GM18499 (cell line): ENCODE measurements around the gene TNFRSF4.
"Not testable (repeated sequence)": the region's sequence is repeated elsewhere in the genome, so short reads cannot be mapped to it uniquely, and the experiment has no call there.

Source experiments
- ATAC-seq: cut with Tn5 transposase; IDR thresholded peaks from one replicate; pipeline ENCODE4 v1.9.1; 2021; ENCODE audit warnings: moderate number of reproducible peaks; ENCODE audit not compliant: insufficient read depth, unreplicated experiment

The TNFRSF4 gene

DNA sequence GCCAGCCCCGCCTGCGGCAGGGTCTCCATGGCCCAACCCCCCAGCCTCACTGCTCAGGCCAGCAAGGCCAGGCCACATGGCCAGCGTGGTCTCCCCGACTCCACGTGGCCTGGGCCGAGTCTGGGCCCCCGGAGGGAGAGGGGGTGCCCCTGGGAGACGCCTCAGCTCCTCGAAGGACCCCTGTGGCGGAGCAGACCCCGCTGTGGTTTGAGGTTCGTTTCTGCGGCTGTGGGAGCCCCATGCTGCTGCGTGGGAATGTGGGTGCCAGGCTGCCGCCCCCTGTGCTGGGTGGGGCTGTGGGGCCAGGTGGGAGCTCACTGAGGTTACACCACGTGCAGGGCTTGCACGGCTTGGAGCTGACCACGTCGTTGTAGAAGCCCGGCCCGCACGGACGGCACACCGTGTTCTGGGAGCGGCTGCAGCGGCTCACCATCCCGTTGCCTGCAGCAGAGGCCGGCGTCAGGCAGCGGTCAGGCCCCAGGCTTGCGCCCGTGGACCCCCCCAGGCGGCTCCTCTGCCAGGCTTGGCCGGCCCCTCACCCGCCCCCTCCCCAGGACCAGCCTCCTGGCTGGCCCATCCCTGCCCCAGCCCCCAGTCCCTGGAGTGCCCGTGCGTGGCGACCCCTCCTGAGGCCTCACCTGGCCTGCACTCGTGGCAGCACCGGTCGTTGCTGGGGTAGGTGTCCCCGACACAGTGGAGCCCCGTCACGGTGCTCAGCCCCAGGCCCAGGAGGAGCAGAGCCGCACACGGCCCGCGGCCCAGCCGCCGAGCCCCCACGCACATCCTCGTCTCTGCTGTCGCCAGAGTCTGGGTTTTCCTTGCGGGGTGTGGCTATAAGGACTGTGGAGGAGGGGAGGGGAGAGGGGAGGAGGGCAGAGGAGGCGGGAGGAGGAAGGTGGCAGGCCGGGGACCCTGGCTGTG is at the start of gene TNFRSF4:
TSS of gene TNFRSF4 (minus strand) at position 809 of the 921 bp plus-strand sequence. CDS start at position 783, 26 bp downstream.
- no peak for ATAC-seq

DNA sequence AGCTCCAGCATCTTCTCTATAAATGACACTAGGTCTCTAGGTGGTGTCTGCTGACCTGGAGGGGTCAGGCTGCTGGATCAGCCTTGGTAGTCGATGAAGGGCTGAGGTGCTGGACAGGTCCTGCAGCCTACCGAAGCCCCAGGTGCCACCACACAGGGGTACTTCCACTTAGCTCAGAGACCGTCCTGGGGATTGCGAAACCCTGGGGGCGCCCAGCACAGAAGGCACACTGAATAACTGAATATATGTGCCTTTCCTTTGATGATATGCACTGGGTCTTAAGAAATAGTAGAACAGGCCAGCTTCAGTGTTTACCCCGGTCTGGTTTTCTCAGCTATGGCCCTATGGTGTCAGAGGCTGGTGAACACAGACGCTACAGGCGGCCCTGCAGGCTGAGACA is 48.8 kb upstream of the TNFRSF4 start:
- no peak for ATAC-seq

DNA sequence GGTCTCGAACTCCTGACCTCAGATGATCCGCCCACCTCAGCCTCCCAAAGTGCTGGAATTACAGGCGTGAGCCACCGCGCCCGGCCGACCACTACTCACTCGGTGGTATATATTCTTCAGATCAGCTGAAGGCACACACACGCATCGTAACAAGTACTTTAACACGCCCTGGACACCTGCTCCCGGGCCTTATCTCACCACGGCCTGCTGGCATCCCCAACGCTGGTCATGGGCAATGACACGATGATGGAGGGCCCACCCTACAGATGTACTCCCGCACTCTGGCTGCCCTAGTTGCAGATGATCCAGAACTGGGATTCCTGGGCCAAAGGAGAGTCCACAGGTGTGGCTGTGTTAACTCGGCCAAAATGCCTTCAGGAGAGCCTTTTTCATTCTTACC is 48.1 kb upstream of the TNFRSF4 start:
- ATAC-seq = no peak

DNA sequence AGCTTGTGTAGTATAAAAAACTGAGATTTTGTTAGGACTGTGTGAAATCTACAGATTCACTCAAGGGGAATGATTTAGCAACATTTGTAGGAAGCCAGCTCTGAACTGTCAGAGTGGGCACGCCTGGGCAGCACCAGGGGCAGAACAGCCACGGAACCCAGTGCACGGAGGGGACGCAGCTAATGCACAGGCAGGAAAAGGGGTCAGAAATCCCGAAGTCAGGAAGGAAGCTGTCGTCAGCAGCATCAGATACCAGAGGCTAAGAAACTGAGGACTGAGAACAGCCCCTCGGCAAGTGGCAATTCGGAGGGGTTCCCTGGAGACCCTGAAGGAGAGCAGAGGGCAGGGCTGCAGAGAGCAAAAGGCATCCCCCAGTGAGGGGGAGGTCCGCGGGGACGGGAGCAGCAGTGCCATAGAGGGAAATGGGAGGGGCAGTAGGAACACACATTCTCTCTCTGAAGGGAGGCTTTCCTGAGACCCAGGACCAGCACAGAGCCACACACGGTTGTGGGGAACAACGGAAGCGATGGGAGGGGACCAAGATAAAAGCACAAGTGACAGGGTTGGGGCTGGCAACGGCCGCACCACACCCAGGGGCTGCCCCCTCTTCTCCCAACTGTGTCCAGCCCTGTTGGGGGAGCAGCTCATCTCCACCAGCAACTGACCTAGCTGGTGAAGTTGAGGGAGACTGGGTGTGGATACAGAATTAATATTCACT is 47.0 kb upstream of the TNFRSF4 start:
- no peak for ATAC-seq

DNA sequence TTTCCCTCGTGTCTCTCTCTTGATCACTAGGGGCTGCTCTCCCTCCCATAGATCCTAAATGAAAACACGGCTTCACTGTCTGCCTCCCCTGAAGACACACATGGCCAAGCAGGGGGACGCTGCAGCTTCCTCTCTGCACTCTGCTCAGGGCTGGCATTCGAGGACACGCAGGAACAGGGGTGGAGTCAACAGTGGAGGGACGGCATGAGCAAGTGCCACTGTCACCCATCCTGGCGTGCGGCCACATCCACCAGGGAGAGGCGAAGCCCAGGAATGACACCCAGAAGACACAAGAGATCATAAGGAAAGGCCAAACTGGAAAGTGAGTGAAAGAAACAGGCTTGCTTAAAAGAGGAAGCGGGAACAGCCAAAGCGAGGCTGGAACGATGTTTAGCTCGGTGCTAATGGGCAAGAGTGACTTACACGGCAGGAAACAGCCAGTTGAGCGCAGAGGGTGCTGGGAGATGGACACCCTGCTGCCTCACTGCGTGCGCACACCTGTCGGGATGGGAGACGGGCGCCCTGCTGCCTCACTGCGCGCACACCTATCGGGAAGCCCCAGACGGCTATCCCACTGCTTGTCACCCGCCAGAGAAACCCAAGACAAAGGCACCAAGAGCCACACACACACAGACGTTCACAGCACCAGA is 46.1 kb upstream of the TNFRSF4 start:
- no peak for ATAC-seq

DNA sequence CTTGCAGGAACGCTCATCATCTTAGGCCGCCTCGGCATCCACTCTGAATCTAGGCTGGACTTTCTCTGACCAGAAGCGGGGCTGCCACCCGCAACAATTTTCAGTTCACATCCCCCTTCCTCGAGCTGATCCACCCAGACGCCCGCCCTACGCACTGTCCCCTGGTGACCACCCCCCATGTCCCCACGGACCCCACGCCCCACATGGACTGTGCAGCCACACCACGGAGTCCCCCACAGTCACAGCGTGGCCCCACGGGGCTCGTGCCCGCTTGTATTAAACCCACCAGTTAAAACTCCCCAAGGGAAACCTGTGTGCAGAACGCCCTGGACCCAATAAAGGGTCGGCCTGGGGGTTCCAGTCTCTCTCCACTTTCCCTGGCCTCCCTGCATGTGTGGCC is 45.6 kb upstream of the TNFRSF4 start:
- ATAC-seq = no peak

DNA sequence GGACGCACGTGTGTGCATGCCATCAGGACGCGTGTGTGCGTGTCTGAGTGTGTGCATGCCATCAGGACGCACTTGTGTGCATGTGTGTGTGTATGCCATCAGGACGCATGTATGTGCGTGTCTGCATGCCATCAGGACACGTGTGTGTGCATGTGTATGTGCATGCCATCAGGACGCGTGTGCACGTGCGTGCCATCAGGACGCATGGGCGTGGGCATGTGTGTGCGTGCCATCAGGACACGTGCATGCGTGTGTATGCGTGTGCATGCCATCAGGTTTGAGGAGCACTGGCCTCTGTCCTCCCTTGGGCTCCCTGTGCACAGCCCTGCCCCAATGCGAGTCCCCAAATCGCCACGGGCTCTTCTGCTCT is 45.2 kb upstream of the TNFRSF4 start:
- ATAC-seq = no peak

DNA sequence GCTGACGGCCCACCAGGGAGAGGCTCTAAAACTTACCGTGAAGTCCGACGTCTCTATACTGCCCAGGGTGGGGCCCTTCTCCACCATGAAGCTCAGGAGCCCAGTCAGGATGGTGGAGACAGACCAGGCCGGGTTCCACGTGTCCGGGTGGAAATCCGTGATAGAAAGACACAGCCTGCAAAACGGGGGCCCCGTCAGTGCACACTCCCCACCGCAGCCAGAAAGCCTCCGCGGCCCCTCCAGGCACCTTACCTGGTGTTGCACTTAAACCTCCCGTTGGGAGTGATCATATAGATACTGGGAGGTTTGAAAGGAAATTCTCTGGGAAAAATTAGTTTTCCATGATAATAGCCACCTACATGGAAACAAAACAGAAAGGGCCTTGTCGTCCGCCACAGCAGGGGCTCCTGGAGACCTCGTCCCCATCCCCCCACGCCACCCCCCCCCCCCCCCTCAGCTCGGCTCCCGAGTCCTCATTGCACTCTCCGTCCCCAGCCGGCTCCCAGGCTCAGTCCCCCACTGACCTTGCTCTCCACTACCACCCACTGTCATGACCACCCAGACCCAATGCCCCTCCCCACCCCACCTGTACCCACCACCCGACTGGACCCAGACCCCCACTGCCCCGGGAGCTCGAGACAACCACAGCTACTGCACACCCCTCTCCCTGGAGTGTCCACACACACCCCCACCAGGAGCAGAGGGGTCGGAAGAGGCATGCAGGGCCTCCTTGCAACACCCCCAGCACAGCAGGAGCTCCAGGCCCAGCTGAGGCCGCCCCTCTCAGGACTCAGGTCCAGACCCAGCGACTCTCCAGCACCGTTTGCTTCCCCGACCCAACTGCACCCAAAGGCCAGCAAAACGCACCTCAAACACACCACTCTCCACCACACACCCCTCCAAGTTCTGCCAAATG is 43.3 kb upstream of the TNFRSF4 start:
- ATAC-seq = no peak

DNA sequence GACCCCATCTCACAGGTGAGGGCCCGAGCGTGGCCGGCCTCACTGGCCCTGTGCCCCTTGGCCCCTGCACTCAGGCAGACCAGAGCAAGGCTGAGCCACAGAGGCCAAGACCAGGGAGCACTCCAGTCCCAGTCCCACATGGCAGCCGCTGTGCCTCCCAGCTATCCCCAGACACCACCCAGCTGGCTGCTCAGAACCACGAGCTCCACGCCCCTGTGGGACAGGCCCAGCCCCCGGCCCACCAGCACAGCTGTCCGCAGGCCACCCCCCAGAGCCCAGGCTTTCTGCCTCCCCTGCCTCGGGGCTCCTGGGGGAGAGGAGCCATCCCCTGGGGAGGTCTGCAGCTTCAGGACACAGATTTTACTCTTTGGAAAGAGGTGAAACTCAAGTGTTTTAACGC is 41.7 kb upstream of the TNFRSF4 start:
- ATAC-seq = no peak

DNA sequence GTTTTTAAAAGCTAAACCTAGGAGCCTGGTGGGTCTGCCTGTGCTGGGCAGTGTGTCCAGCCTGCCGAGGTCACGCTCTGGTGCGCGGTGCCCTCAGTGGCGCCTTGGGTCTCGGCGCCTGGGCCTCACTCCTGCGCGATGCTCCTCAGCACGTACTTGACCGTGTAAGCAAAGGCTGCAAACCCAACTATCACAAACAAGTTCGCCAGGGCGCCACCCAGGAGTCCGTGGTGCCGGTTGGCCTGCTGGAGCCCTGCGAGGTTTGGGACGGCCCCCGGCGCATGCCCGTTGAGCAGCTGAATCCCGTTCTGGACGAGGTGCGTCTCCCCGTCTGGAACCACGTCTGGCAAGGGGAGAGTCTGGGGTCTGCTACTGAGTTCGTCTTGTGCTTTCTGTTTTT is 41.1 kb upstream of the TNFRSF4 start:
- ATAC-seq = no peak

DNA sequence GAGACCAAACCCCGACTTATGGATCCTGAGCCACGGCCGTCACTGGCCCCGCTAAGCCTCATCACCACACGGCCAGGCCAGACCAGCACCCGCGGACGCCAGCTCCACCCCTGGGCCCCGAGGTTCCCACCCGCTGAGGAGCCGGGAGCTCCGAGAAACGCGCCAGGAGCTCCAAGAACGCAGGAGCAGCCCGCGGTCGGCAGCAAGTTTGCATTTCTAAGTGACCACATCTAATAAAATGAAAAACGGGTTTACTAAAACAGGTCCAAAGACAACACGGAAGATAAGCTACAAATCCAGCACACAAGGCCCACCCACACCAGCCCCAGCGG is 40.7 kb upstream of the TNFRSF4 start:
- no peak for ATAC-seq

DNA sequence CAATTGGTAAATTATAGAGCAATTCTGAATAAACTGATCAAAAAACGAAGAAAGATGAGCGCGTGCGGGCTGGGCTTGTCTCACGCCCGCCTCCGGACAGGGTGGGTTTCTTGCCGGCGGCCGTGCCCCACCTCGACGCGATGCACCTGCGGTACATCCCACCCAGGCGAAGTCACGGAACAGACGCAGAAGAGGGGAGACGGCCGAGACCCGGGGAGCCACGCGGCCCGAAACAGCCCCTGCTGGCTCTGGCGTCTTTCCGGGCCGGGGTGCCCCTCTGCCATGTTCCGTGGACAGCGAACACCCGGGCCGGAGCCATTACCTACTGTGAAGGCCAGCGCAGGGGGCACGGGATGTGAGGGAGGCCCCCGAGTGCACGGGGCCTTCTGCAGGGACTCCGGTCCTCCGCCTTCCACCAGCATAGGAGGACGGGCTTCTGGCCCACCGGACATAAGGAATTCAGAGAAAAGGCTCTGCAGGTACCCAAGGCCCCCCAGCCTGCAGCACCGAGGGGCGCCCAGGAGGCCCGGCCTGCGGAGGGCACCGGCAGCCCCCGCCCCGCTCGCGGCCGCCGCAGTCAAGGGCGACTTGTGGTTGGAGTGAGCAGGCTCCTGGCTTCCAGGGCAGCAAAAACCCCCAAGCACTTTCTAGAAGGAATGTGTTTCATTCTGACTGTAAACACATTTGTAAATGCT is 40.2 kb upstream of the TNFRSF4 start:
- ATAC-seq = no peak

DNA sequence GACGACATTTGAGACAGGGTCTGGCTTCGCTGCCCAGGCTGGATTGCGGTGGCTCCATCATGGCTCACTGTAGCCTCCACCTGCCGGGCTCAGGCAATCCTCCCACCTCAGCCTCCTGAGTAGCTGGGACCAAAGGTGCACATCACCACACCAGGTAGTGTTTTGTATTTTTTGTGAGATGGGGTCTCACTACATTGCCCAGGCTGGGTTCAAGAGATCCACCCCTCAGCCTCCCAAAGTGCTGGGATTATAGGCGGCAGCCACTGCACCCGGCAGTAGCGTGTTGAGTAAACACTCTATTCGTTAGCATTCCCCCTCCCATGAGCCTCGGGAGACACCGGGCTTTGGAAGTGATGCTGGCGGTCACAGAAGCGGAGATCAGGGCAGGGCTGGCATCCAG is 39.4 kb upstream of the TNFRSF4 start:
- ATAC-seq = no peak

DNA sequence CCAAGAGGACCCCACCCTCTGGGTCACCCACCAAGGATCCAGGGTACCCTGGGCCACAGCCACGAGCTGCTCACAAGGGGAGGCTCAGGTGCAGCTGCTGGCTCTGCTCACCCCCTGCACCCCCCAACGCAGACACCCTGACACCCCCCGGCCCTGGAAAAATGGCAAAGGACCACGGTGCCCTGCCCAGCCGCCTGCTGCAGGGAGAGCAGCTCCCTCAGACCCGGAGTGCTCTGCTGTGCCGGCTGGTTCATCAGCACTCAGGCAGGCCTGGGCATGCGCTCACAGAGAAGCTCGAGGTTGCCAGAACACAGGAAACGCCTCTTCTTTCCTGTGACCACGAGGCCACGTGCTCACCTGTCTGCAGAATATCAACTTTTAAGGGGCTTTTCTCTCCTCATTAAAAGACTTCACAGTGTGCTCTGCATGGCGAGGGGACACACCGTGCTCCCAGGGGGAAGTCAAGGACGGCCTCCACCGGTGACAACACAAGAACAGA is 36.9 kb upstream of the TNFRSF4 start:
- no peak for ATAC-seq

DNA sequence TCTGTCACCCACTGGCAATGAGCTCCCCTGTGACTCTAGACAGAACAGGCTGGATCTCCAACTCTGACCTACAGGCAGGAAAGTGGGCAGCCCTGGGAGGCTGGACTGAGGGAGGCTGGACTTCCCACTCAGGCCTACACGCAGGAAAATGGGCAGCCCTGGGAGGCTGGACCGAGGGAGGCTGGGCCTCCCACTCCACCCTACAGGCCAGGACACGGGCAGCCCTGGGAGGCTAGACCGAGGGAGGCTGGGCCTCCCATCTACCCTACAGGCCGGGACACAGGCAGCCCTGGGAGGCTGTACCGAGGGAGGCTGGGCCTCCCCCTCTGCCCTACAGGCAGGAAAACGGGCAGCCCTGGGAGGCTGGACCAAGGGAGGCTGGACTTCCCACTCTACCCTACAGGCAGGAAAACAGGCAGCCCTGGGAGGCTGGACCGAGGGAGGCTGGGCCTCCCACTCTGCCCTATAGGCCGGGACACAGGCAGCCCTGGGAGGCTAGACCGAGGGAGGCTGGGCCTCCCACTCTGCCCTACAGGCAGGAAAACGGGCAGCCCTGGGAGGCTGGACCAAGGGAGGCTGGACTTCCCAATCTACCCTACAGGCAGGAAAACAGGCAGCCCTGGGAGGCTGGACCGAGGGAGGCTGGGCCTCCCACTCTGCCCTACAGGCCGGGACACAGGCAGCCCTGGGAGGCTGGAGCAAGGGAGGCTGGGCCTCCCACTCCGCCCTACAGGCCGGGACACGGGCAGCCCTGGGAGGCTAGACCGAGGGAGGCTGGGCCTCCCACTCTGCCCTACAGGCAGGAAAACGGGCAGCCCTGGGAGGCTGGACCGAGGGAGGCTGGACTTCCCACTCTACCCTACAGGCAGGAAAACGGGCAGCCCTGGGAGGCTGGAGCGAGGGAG is 34.3 kb upstream of the TNFRSF4 start:
- not testable (repeated sequence) for ATAC-seq

DNA sequence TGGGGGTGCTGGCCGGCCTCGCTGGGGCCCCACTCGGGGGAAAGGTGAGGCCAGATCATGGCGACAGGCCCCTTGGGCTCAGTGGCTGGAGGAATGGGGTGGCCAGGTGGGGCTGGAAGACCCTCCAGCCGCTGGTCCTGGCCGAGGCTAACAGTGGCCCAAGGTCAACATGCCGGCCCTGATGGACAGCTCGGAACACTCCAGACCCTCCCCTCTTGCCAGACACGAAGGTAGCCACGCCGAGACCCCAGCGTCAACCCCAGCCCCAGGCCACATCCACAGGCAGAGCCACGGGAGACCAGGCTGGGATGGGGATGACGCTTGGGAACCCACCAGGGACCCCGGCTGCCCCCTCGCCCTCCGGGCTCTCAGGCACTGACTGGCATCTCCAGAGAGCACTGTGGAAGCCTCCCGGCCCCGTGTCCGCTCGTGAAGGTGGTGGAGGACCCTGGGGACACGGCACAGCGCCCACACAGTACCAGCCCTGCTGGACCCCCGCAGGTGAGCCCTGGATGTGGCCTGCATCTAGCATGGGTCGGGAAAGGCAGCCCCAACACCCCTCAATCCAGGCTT is 33.5 kb upstream of the TNFRSF4 start:
- no peak for ATAC-seq

DNA sequence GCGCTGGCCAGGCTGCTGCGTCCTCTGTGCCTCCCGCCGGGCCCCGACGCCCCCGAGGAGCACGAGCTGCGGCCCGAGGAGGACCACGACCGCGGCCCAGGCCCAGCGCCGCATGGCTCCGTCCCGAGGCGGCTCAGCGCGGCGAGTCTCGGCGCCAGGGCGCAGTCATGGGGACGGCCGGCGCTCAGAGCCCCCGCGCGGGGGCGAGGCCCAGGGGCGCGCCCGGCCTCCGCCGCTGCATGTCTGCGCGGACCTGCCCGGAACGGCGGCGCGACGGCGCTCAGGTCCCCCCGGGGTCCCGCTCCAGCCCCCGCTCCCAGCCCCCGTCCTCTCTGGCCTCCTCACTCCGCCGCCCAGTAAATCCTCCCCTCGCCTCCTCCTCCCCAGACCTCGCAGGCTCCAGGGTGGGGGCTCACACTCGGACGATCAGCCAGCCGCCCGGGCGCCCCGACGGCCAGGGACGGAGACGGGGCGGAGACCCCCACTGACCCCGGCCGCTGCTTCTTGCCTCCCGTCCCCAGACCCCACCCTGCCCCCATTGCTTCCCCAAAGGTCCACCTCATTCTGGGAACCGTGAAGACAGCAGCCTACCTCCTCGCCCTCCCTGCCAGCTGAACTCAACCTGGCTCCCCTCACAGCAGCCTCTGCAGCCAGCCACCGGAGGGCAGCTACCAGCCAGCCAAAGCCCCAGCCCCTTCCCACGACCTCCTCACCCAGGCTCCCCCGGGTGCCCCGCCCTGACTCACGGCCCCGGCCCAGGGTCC is 32.8 kb upstream of the TNFRSF4 start, which contains the start of gene C1QTNF12:
TSS of gene C1QTNF12 (minus strand) at position 146 of the 764 bp plus-strand sequence. CDS start at position 114, 32 bp downstream.
- ATAC-seq = no peak
